Activated naive CD4-positive, alpha-beta T cell (primary cell): ENCODE results near the gene NT5C2.
"Not testable (repeated sequence)": the region's sequence is repeated elsewhere in the genome, so short reads cannot be mapped to it uniquely, and the experiment has no call there.

Experiments
- DNase-seq, 4 experiments: peaks; one replicate each; lab custom pipeline; 2025; lab: John Stamatoyannopoulos, UW

Gene NT5C2

DNA sequence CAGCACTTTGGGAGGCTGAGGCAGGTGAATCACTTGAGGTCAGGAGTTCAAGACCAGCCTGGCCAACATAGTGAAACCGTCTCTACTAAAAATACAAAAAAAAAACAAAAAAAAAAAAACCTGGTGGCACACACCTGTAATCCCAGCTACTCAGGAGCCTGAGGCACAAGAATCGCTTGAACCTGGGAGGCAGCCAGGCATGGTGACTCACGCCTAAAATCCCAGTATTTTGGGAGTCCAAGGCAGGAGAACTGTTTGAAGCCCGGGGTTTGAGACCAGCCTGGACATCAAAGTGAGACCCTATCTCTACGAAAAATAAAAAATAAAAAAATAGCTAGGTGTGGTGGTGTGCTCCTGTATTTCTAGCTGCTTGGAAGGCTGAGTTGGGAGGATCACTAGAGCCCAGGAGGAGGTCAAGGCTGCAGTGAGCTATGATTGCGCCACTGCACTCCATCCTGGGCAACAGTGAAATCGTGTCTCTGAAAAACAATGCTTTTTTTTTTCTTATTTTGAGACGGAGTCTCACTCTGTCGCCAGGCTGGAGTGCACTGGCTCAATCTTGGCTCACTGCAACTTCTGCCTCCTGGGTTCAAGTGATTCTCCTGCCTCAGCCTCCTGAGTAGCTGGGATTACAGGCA lies 29.2 kb downstream of the NT5C2 start:
- DNase-seq = not testable (repeated sequence)

DNA sequence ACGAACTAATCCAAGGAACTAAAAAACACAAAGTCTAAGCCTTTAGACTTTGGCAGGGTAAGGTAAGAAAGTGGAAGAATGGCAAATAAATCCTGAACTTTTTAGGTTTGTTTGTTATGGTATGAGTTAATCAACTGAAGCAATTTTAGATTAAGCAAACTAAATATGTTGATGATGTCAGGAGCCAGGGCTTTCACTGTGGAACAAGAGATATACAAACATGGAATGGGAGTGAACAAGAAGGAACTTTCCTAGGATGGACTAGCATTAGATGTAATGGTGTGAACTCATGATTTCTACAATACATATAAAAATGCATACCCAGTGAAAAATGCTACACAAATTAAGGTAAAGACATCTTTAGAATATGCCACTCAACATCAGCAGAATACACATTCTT lies 35.8 kb downstream of the NT5C2 start:
- DNase-seq = no peak

DNA sequence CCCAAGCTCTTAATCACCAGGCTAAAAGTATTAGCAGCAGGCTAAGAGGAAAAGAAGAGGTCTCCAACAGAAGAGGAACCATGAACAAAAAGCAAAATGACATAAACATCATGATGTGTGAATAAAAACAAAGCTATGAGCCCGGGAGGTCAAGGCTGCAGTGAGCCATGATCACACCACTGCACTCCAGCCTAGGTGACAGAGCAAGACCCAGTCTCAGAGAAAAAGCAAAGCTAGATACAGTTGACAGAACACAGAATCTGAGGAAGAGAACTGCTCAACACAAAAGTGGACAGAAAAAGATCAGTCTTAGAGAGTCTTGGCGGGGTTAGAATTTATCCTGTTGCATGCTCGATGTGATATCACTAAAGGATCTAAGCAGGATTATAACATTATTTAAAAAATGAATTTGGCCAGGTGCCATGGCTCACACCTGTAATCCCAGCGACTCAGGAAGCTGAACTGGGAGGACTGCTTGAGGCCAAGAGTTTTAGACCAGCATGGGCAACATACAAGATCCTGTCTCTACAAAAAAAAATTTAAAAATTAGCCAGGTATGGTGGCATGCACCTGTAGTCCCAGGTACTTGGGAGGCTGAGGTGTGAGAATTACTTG lies 37.5 kb downstream of the NT5C2 start:
- DNase-seq = no peak

DNA sequence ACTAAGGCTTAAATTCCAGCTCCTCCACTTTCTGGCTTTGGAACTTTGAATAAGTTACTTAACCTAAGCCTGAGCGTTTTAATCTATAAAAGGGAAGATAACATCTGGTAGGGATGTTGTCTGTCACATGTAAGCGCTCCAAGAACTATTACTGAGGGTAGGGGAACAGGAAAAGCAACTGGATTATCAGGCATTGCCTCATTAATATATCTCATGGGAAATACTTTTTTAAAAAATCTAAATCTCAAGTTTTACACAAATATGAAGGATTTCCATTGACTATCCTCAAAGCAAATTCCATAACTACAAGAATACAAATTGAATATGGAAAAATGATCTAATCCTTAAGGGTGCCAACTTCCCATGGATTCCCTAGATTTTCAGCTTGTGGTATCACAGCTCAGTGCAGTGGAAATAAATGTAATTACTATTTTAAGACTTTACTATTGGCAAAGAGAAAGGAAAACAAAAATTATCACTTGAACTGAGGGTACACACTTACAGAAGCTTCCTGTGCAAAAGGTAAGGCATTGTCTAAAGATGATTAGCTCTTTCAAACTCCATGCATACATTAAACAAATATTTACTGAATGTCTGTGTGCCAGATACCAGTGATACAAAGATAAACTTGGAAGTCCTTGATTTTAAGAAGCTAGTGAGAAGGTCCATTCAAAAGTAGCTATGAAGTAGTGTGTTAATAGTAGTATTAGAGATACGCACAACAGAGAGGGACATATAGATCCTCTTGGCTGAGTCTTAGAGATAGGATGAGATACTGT lies 38.4 kb downstream of the NT5C2 start:
- DNase-seq = no peak

DNA sequence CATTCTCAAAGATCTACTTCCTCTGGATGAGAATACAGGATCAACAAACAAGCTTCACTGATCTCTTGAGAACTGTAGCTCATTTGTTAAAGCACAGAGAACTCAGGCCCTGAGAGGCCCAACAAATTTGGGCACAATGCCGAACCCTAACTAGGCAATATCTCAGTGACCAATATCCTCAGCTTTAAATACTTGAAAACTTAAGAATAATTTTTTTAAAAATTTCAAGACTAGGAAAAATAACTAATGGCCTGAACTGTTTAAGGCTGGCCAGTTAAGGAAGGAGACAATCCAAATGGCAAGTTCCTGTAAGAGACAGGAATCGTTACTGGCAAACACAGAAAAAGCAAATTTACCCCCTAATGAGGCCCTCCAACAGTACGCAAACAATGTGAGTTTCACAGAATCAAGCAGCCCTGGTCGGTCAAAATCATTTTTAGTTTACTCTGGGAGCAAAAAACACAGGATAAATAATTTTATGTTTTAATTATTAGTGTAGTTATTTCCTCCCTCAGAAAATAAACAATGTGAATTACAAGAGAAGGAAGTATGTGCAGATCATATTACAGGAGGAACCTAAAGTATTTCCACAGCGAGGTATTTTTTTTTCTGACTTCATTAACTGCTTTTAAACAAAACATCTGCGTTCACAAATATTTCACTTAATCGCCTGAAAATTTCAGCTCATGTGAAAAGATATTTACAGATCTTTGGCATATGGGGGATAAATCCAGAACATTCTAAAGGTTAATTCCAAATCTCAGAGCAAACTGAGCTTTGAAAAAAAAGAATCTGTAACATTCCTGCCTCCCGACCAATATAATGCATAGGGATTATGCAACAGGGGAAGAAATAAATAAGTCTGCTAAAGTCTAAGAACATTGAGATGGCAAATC lies 39.5 kb downstream of the NT5C2 start:
- DNase-seq = no peak

DNA sequence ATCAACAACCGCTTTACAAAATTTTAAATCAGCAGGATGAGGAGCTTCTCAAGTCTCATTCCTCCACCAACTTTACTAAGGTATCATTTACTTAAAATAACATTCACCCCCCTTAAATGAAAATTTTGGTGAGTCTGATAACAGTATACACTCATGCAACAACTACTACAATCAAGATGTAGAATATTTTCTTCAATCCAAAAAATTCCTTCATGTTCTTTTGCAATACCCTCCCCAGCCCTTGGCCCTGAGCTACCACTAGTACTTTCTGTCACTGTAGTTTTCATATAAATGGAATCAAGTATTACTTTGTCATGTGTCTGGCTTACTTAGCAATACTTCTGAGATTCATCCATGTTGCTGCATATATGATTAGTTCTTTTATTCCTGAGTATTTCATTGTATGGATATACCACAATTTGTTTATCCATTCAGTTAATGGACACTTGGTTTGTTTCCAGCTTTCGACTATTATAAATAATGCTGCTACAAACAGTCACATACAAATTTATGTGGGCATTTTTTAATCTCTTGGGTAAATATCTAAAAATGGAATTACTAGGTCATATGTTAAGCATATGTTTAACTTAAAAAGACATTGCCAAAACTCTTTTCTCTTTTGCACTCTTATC lies 43.0 kb downstream of the NT5C2 start:
- no peak for DNase-seq

DNA sequence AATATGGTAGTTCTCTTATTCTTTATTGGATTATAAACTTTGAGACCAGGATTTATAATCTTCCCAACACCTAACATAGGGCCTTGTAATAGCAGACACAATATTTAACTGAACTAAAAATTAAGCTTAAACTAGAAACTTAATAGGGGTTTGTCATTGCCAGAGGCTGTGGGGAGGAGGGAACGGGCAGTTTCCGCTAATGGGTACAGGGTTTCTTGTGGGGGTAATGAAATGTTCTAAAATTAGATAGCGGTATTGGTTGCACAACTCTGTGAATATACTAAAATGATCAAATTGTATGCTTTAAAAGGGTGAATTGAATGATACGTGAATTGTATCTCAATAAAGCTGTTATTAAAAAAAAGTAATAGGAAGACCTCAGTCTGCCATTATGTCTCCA lies 45.4 kb downstream of the NT5C2 start:
- no peak for DNase-seq

DNA sequence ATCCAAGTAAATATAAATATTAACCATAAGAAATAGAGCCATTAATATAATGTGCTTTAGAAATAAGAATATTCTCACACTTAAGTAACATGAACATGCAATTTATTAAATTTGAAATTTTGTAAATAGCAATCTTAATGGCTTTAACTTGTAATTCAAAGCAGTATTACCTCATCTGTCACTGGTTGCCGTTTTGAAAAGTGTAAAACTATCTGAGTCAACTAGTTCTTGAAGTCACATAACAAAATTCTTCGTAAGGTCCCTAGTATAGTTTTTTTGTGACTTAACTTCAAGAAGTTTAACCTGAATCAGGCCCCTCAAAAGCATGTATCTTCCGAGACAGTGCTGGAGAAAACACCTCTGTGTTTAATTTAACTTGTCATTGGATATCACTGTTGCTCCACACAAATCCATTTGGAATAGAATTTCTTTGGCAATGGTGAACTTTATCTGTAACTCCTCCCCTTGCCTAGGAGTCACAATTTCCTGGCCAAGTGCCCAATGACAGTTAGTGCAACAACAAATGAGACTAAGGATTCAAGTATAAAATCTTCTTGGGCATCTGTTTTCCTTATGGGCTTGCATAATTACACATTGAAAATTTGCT lies 47.1 kb downstream of the NT5C2 start:
- DNase-seq = no peak

DNA sequence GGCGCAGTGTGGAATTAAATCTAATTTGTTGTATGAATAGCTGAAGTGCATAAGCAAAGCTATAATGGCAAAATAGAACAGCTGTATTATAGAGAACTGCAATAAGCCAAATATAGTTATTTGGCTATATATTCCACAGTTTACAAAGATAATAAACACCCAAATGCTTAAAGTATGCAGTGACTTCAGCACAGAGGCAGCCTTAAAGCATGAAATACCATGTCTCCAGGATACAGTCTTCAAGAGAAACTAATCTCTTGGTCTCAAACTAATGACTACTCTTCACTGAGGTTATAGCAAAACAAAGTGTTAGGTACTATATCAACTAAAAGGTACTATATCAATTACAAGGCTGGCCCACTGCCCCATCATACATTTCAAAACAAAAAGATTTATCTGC lies 48.0 kb downstream of the NT5C2 start:
- DNase-seq = no peak

DNA sequence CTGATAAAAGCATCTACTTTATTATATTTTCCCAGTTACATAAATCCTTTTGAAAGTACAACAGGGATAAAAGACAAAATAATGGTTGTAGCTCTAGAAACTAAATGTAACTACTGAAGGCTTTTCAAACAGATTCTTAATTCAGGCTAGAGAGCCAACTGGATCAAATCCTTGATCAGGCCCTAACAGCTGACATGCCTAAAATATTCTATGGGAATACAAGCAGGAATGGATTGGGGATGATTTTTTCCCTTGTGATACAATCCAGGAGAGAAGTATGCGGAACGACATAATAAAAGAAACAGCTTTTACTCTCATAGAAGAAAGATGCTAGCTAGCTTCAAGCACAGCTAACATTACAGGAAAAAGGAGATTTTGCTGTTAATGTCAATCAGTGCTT lies 49.0 kb downstream of the NT5C2 start:
- no peak for DNase-seq

DNA sequence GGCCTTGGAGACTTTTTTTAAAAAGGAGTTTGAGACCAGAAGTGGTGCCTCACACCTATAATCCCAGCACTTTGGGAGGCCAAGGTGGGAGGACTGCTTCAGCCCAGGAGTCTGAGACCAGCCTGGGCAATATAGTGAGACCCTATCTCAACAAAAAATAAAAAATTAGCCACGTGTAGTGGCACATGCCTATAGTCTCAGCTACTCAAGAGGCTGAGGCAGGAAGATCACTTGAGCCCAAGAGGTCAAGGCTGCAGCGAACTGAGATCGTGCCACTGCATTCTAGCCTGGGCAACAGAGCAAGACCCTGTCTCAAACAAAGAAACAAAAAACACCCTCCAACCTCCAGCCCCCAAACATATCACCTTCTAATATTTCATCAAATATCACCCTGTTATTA lies 49.4 kb downstream of the NT5C2 start:
- DNase-seq = not testable (repeated sequence)

DNA sequence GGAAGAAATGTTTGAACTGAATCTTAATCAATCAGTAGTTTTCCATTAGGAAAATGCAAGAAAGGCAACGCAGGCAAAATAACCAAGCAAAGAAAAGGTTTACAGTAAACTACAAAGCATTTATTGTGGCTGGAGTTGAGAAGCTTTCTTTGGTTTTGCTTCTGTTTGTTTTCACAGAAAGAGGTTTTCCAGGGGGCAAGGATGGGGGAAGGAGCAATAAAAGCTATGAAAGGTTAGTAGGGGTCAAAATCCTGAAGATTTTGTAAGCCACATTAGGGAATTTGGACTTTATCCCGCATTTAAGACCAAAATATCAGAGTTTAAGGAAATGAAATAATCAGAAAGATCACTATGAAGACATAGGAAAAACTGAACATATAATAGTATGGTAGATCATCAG lies 51.1 kb downstream of the NT5C2 start:
- DNase-seq = no peak

DNA sequence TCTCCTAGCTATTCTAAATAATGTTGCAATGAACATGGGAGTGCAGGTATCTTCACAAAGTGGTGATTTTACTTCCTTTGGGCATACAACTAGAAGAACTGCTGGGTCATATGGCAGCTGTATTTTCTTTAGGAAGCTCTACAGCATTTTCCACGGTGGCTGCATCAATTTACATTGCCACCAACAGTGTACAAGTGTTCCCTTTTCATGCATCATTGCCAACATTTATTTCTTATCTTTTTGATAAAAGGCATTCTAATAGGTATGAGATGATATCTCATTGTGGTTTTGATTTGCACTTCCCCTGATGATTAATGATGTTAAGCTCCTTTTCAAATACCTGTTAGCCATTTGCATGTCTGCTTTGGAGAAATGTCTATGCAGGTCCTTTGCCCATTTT lies 52.6 kb downstream of the NT5C2 start:
- no peak for DNase-seq

DNA sequence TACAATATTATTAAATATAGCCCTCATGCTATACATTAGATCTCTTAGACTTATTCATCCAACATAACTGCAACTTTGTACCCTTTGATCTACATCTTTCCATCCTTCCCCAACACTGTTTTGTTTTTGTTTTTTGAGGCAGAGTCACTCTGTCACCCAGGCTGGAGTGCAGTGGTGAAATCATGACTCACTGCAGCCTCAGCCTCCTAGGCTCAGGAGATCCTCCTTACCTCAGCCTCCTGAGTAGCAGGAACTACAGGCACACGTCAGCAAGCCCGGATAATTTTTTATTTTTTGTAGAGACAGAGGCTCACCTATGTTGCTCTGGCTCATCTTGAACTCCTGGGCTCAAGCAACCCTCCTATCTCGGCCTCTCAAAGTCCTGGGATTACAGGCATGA lies 53.3 kb downstream of the NT5C2 start:
- DNase-seq = no peak

DNA sequence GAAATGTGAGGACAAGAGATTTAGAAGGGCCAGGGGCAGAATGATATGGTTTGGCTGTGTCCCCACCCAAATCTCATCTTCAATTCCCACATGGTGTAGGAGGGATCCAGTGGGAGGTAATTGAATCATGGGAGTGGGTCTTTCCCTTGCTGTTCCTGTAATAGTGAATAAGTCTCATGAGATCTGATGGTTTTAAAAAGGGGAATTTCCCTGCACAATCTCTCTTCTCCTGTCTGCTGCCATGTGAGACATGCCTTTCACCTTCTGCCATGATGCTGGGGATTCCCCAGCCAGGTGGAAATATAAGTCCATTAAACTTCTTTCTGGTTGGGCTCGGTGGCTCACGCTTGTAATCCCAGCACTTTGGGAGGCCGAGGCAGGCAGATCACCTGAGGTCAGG lies 57.9 kb downstream of the NT5C2 start:
- not testable (repeated sequence) for DNase-seq

DNA sequence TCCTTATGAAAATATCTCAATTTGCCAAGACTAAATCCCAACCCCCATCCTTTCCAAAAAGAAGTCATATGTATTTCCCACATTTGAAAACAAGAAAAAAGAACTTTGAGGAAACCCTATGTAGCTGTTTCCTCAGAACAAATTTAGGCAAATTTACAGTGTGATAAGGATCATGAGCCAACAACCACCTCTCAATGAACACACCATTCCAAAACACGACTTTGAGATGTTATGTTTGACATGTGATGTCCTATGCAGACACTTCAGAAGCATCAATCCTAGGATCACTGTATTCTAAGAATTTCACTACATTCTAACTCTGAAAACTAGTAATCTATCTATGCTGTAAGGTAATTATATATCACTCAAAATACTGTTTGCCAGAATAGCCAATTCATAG lies 62.2 kb downstream of the NT5C2 start:
- DNase-seq = no peak

DNA sequence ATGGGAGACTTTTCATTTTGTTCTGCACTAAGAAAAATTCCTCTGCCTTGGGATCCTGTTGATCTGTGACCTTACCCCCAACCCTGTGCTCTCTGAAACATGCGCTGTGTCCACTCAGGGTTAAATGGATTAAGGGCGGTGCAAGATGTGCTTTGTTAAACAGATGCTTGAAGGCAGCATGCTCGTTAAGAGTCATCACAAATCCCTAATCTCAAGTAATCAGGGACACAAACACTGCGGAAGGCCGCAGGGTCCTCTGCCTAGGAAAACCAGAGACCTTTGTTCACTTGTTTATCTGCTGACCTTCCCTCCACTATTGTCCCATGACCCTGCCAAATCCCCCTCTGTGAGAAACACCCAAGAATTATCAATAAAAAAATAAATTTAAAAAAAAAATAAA lies 62.9 kb downstream of the NT5C2 start:
- not testable (repeated sequence) for DNase-seq

DNA sequence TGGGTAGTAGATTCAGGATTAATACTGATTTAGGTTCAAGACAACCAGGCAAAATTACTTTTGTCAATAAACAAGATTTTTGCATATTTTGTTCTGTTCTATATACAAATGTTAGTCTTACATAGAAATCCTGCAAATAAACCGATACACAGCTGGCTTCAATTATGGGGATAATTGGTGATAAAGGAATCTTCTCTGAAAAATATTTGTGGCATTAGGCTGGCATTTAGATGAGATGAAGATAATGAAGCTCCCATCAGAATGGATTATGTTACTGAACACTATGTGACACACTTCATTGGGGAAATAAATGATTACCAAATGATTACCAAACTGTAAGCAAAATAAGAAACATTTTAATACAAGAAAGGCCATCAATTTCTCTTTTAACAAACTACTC lies 65.8 kb downstream of the NT5C2 start:
- no peak for DNase-seq

DNA sequence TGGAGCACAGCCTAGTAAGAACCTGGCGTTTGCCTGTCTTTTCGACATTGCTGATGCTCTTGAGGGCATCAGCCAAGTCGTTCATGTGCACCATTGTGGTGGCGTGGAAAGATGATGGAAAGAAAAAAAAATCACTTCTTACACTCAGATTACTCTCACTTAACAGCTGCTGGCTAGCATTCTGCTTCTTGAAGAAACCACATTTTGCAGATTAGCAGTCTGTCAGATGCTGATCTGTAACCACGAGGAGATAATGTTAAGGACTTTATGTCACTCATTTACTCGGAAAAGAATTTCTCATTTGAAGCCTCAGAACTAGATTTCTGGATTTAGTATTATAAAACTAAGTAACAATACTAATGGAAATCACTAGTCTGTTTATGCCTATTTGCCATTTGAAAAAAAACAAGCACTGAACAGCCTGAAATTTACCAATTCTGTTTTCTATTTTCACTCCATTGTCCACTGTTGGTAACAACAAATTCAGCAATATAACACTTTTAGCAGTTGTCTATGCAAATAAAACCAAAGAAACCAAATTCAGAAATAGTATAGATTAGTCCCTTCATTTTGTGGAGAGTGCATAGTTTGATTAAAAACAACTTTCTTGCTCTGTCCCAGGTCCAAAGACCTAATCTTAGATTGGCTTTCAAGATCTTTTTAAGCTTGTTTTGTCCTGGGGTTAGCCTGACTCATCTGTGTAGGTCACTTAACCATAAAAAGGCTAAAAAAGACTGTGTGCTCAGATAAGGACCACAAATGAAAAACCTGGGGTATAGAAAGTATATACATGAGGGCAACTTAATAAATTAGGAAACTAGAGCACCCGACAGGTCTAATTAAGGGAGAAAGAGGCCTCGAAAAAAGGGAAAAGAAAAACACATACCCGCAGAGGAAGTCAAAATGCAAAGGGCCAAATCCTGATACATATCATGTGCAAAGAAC lies 67.5 kb downstream of the NT5C2 start:
- no peak for DNase-seq

DNA sequence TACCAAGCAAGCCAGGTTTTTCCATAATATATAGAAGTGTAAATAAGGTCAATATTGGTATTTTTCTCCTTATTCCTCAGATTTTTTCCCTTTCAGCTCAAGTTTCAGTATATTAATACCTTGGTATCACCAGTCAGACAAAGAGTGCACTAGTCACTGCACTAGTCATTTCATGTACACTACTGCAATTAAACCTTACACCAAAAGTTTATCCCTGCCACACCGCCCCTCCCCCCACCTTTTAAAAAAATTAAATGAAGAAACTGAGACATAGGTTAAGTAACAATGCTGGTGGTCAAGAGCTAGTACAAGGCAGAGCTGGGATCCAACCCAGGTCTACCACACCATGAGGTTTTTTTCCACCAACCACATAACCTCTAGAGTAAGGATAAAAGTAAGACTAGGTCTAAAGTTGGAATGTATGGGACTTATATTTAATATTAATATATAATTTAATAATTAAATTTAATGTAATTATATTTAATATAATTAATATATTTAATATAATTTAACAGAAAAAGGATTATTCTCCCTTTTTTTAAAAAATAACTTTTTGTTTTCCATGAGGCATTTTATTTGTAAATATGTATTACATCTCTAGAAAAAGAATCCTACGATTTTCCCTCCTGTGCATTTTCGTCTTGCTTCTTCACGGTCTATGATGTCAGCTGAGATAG lies 68.5 kb downstream of the NT5C2 start:
- DNase-seq = no peak
